Measurements from ENCODE around the gene ESR2. TPM values are rescaled to one million over a fixed set of nuclear protein-coding genes. Genes with fewer than 3 reads are reported as not detected.

The ESR2 gene
- total and polyA plus RNA-seq, 2 of the 8 experiments (the other 6 are each of a cell fraction or from before 2014, with no cell fraction given), result 0.19 to 0.23 TPM

DNA sequence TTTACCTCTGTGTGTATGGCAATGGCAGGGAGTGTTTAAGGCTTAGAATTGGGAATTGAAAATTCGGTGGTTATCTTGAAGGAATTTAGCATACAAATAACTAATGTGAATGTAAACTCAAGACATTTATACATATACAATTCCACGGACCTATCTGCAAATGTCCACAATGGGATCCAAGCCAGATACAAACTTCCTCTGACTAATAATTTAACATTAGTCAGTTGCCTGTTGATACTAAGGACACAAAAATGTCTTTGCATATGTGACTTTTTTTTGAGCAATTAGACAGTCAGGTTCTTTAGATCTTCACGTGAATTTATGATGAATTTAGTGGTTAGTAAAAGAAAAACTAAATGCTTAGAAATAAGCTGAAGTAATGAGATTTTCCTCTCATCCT, 40.5 kb downstream of the ESR2 start:
- Histone ChIP-seq H4K20me1 (replicated peaks in 1 of 2; ENCODE audit: control insufficient read depth in 1 of 2, insufficient read depth in 2 of 2, low read length in 2 of 2) (no peaks in the 10 kb centered on the region), H4K5ac (ENCODE audit: insufficient read length, low read depth, low read length) (no peak overlapping the region), H3K23ac (ENCODE audit: insufficient read length) (no peak overlapping the region), H4K8ac (ENCODE audit: extremely low read depth, insufficient read depth, low read length) (no peak overlapping the region), H3K14ac (ENCODE audit: insufficient read length) (no peak overlapping the region), H3K18ac (ENCODE audit: extremely low read depth, low read length) (no peak overlapping the region), H2BK15ac (ENCODE audit: low read length) (no peak overlapping the region), H2AK5ac (ENCODE audit: low read depth, low read length) (no peak overlapping the region), H2BK12ac (ENCODE audit: low read depth, low read length) (no peak overlapping the region), H3K79me1 (ENCODE audit: low read depth, low read length) (no peaks in the 10 kb centered on the region), H3K4me2 (ENCODE audit: insufficient read depth in 1 of 2, low read depth in 2 of 2, low read length in 2 of 2) (no peak overlapping the region), H4K91ac (replicated peaks; ENCODE audit: insufficient read length, low read length) (no peak overlapping the region), H3K4me3 (ENCODE audit: extremely low read depth in 1 of 4, insufficient read depth in 2 of 4, low read depth in 3 of 4, low read length in 4 of 4) (no peak overlapping the region), H3K79me2 (ENCODE audit: control insufficient read depth in 1 of 2, insufficient read depth in 2 of 2, low read length in 2 of 2) (no peaks in the 10 kb centered on the region), H2BK20ac (ENCODE audit: low read length) (no peak overlapping the region), H3K27ac (ENCODE audit: low read depth, low read length) (no peak overlapping the region), H3K4ac (replicated peaks; ENCODE audit: insufficient read length, low read depth, low read length) (no peak overlapping the region), H3K9me3 (ENCODE audit: insufficient read depth in 2 of 2, low read depth in 1 of 2, low read length in 1 of 2) (no peaks in the 10 kb centered on the region), H3K56ac (replicated peaks; ENCODE audit: insufficient read length, low read depth, low read length) (no peak overlapping the region), H3K36me3 (ENCODE audit: control insufficient read depth in 2 of 4, insufficient read depth in 4 of 4, low read length in 3 of 4) (no peaks in the 10 kb centered on the region), H3K4me1 (replicated peaks in 1 of 4; ENCODE audit: control insufficient read depth in 3 of 4, insufficient read depth in 4 of 4, low read length in 3 of 4) (no peaks in the 10 kb centered on the region), H2BK120ac (replicated peaks; ENCODE audit: low read depth, low read length) (no peak overlapping the region), H2AFZ (ENCODE audit: low read length) (no peak overlapping the region), H3K23me2 (ENCODE audit: low read depth, low read length) (no peaks in the 10 kb centered on the region), H2BK5ac (ENCODE audit: low read depth, low read length) (no peak overlapping the region), H3K9ac (replicated peaks in 1 of 4; ENCODE audit: extremely low read depth in 1 of 4, low read depth in 3 of 4, low read length in 3 of 4) (no peak overlapping the region), H3K27me3 (replicated peaks in 1 of 4; ENCODE audit: control insufficient read depth in 3 of 4, extremely low read depth in 1 of 4, insufficient read depth in 3 of 4, low read length in 3 of 4) (no peaks in the 10 kb centered on the region)
- ChIA-PET CTCF (ENCODE audit: partially characterized antibody) (interaction anchor here (1.3 kb wide), 1 partner anchor 193 kb away, joined by 5 read pairs; no protein-coding TSS in a partner anchor), POLR2A (ENCODE audit: partially characterized antibody) (no interaction called here)
- FAIRE-seq, result no peak
- no peak for TF ChIP-seq BCL11A (IDR thresholded peaks at IDR 0.05; ENCODE audit: low read depth in 2 of 2, low read length in 2 of 2)
- no peak for TF ChIP-seq RAD21 (IDR thresholded peaks at IDR 0.05 in 1 of 2, conservative IDR thresholded peaks at IDR 0.05 in 1 of 2; ENCODE audit: low read depth in 2 of 2, low read length in 2 of 2)
- 88% methylated on average over 3 of the region's 3 CpGs; no CpG with 5 or more reads in 1 of the 2 experiments for WGBS, 2 experiments (ENCODE audit: extremely low coverage in 1 of 2, insufficient coverage in 1 of 2, insufficient read length in 1 of 2, insufficient replicate concordance in 2 of 2, low coverage in 1 of 2, low lambda C conversion rate in 2 of 2, missing lambda C conversion rate in 1 of 2)
- no peak for DNase-seq (ENCODE audit: low read depth in 1 of 2, low spot score in 2 of 2)
